Effector memory CD8-positive, alpha-beta T cell (primary cell): ENCODE measurements around the gene WWP2.

Experiments
- ATAC-seq: fragments of 150-1000 bp; cut with Tn5 transposase; replicated peaks from 2 replicates; pipeline ENCODE4 v1.10.0; 2021; ENCODE audit warnings: mild to moderate bottlenecking, moderate library complexity
- DNase-seq, 3 experiments: peaks; one replicate each; pipeline ENCODE4 v3.0.0; 2021
- H3K27ac Mint-ChIP-seq, 2 donors: one replicate each; pipeline ENCODE4 v1.8.0; 2022; ENCODE audit warnings: mild to moderate bottlenecking in 2 of 2, mixed read lengths in 2 of 2, moderate library complexity in 2 of 2
- H3K27me3 Mint-ChIP-seq, 2 donors: one replicate each; pipeline ENCODE4 v1.8.0; 2022; ENCODE audit warnings: mixed read lengths in 2 of 2
- H3K36me3 Mint-ChIP-seq: one replicate; pipeline ENCODE4 v1.8.0; 2022; ENCODE audit warnings: mild to moderate bottlenecking, moderate library complexity, mixed read lengths; ENCODE audit not compliant: insufficient read depth
- H3K4me1 Mint-ChIP-seq, 2 donors: one replicate each; pipeline ENCODE4 v1.8.0; 2022; ENCODE audit warnings: low read depth in 2 of 2, mixed read lengths in 2 of 2
- H3K4me3 Mint-ChIP-seq, 2 donors: one replicate each; pipeline ENCODE4 v1.8.0; 2022; ENCODE audit warnings: mild to moderate bottlenecking in 2 of 2, mixed read lengths in 2 of 2, moderate library complexity in 2 of 2
- H3K9me3 Mint-ChIP-seq, 2 donors: one replicate each; pipeline ENCODE4 v1.8.0; 2022; ENCODE audit warnings: mixed read lengths in 2 of 2
- total RNA-seq, 9 experiments: gene quantifications; one replicate each; lab custom pipeline; 2026; lab: John Stamatoyannopoulos, UW

The WWP2 gene
- 65.6 to 132 (median 83.6) reads per million in 9 experiments for total RNA-seq

DNA sequence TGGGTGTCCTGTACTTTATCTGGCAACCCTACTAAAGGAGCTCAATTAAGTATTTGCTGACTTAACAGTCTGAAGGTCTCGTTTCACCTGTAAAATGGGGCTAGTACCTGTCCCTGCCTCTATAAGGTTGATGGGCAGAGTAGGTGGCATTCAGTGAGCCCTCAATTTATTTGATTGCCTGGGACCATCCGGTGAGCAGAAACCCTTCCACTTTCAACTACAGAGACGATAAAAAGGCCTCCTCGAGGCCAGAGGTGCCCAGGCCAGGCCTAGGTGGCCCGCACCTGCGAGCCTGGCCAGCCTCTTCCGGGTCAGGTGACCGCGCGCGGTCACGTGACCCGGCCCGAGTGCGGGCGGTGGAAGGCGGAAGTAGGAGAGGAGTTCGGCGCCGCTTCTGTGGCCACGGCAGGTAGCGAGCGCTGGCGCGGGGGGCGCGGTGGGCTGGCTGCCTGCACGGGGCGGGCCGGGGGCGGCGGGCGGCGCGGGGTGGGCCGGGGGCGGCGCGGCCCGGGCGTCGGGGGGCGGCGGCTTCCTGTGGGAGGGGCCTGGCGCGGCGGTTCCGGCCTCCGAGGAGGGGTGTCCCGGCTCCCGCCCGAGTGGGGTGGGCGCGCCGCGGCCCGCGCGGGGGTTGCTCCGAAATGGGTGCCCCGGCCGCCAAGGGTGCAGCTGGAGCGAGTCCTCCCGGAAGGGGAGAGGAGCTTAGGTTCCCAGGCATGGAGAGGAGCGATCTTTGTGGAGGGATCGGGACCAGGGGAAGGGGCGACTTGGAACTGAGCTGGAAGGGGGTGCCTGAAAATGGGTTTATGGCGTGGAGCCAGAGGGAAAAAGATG, at the start of gene WWP2:
Gene WWP2, plus strand, starts transcription at position 350 of the 831 bp plus-strand sequence. CDS start 24,679 bp downstream, outside the sequence.
- Mint-ChIP-seq H3K9me3 (no peaks in the 10 kb centered on the region), H3K4me1 (peaks cover 11 to 24% of the 10 kb centered on the region in 2 donors), H3K27ac (peak within 1 kb of the TSS; percentile 97 to 98), H3K27me3 (peaks cover 0 to 1% of the 10 kb centered on the region in 2 donors), H3K4me3 (peak within 1 kb of the TSS; percentile 85 to 91), H3K36me3 (peaks cover 24% of the 10 kb centered on the region)
- DNase-seq (peak; percentile 65 to 71 (median 69)), ATAC-seq (peak; percentile 85)

GRCh38 chr16:69712914-69713581, 49.1 kb upstream of the WWP2 start:
- ATAC-seq = no peak
- H3K27me3 Mint-ChIP-seq = no peaks in the 10 kb centered on the region
- DNase-seq = no peak
- H3K9me3 Mint-ChIP-seq = no peaks in the 10 kb centered on the region
- H3K27ac Mint-ChIP-seq = no peak overlapping the region
- peaks cover 13% of the 10 kb centered on the region for H3K36me3 Mint-ChIP-seq
- no peak overlapping the region for H3K4me3 Mint-ChIP-seq
- H3K4me1 Mint-ChIP-seq = no peaks in the 10 kb centered on the region

GRCh38 chr16:69717066-69717465, 45.1 kb upstream of the WWP2 start:
- no peak overlapping the region for H3K27ac Mint-ChIP-seq
- no peaks in the 10 kb centered on the region for H3K27me3 Mint-ChIP-seq
- no peaks in the 10 kb centered on the region for H3K9me3 Mint-ChIP-seq
- no peaks in the 10 kb centered on the region for H3K4me1 Mint-ChIP-seq
- H3K4me3 Mint-ChIP-seq = no peak overlapping the region
- DNase-seq = no peak
- ATAC-seq = no peak
- no peaks in the 10 kb centered on the region for H3K36me3 Mint-ChIP-seq

DNA sequence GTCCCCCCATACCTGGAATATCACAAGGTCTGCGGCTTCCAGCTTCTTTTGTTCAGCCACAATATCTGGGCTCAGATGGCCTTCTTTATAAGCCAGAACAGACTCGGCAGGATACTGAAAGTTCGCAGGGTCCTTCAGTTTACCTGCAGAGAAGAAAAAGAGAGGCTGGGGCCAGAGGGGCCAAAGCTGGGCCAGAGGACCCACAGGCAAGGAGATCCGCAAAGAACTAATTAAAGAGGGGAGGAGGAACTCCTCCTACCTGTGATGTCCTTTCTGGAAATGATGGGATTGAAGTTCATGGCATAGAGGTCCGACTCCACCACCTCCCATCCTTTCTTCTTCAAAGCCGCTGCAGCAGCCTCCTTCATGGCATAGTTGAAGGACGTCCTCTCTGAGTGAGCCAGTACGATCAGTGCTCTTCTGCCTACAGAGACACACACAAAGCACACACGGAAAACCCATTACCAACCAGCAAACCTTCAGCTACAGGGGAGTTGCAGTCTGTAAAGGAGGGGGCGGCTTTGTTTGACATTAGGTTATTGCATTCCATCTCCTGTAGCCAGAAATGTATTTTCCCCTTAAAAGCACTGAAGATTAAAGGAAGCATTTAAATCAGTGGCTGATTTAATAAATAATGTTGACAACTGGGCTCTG, 43.9 kb upstream of the WWP2 start:
- Mint-ChIP-seq H3K36me3 (no peaks in the 10 kb centered on the region), H3K9me3 (no peaks in the 10 kb centered on the region)

DNA sequence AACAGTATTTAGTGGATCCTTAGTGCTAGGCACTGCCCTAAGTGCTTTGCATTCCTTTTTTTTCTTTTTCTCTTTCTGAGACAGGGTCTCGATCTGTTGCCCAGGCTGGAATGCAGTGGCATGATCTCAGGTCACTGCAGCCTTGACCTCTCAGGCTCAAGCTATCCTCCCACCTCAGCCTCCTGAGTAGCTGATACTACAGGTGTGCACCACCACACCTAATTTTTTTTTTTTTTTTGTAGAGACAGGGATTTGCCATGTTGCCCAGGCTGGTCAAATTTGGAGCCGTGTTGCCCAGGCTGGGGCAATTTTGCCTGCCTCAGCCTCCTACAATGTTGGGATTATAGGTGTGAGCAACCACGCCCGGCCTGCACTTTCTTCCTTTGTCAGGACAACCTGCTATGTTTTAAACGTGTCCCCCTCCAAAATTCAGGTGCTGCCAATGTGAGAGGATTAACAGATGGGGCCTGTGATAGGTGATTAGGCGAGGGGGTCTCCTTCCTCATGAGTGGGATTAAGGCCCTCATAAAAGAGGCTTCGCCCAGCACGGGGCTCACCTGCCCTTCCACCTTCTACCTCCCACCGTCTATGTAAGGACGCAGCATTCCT, 41.2 kb upstream of the WWP2 start:
- Mint-ChIP-seq H3K27me3 (no peaks in the 10 kb centered on the region), H3K9me3 (no peaks in the 10 kb centered on the region), H3K4me1 (peaks cover 0 to 3% of the 10 kb centered on the region in 2 donors), H3K27ac (no peak overlapping the region), H3K36me3 (peaks cover 3% of the 10 kb centered on the region), H3K4me3 (no peak overlapping the region)
- no peak for ATAC-seq
- no peak for DNase-seq

More for the DNA sequence above, 43.9 kb upstream of the WWP2 start:
- no peaks in the 10 kb centered on the region for H3K27me3 Mint-ChIP-seq
- no peak overlapping the region for H3K4me3 Mint-ChIP-seq
- DNase-seq = no peak
- no peak for ATAC-seq
- H3K4me1 Mint-ChIP-seq = no peaks in the 10 kb centered on the region
- H3K27ac Mint-ChIP-seq = no peak overlapping the region

- no peaks in the 10 kb centered on the region for H3K27me3 Mint-ChIP-seq
- DNase-seq (no peak), ATAC-seq (no peak)
- no peaks in the 10 kb centered on the region for H3K9me3 Mint-ChIP-seq
- peaks cover 4 to 8% of the 10 kb centered on the region in 2 donors for H3K4me1 Mint-ChIP-seq
- no peak overlapping the region for H3K4me3 Mint-ChIP-seq
- H3K27ac Mint-ChIP-seq = no peak overlapping the region
- H3K36me3 Mint-ChIP-seq = peaks cover 8% of the 10 kb centered on the region
Measured at GRCh38 chr16:69721441-69721957, 40.6 kb upstream of the WWP2 start.

DNA sequence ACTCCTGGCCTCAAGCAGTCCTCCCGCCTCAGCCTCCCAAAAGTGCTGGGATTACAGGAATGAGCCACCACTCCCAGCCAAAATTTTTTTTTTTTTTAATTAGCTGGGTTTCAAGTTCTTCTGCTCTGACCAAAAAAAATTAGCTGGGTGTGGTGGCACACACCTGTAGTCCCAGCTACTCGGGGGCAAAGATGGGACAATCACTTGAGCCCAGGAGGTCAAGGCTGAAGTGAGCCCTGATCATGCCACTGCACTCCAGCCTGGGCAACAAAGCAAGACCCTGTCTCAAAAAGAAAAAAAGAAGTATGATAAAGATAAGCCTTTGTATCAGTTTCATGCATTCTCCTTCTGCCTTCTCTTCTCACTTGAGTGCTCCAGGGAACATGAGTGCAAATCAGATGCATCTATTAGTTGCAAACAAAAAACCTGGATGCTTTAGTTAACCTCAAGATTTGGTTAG, 37.7 kb upstream of the WWP2 start:
- H3K27me3 Mint-ChIP-seq = no peaks in the 10 kb centered on the region
- no peak for ATAC-seq

DNA sequence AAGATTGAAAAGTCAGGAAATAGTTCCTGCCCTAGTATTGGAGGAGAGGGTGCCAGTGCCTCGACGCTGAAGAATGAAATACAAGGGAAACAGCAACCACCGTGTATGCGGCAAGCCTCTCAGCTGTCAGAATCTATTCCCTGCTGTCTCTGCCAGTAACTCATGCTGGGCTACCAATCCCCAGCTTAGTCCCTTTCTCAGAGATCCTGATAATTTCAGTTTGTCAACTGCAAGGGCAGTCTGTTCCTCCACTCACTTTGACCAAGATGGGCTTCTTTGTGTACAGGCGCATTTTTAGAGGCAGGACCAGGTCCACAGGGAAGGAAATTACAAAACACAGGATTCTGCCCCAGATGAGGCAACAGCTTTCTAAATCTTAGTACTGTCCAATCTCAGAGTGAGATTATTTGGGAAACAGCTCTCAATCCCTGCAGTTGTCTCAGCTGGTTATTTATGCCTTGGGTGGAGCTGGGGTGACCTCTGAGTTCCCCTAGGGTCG, 37.1 kb upstream of the WWP2 start:
- H3K36me3 Mint-ChIP-seq = peaks cover 11% of the 10 kb centered on the region
- DNase-seq (no peak), ATAC-seq (no peak)
- peaks cover 17% of the 10 kb centered on the region in 2 donors for H3K4me1 Mint-ChIP-seq
- H3K9me3 Mint-ChIP-seq = no peaks in the 10 kb centered on the region
- peak overlapping the region in 1 of 2 donors; percentile 94 for H3K27ac Mint-ChIP-seq
- peak overlapping the region in 1 of 2 donors; percentile 25 for H3K4me3 Mint-ChIP-seq
- H3K27me3 Mint-ChIP-seq = no peaks in the 10 kb centered on the region

More for the DNA sequence above, 37.7 kb upstream of the WWP2 start:
- DNase-seq = no peak
- Mint-ChIP-seq H3K27ac (peak overlapping the region in 1 of 2 donors; percentile 94), H3K4me1 (peaks cover 13 to 17% of the 10 kb centered on the region in 2 donors), H3K4me3 (no peak overlapping the region), H3K9me3 (no peaks in the 10 kb centered on the region), H3K36me3 (peaks cover 11% of the 10 kb centered on the region)

DNA sequence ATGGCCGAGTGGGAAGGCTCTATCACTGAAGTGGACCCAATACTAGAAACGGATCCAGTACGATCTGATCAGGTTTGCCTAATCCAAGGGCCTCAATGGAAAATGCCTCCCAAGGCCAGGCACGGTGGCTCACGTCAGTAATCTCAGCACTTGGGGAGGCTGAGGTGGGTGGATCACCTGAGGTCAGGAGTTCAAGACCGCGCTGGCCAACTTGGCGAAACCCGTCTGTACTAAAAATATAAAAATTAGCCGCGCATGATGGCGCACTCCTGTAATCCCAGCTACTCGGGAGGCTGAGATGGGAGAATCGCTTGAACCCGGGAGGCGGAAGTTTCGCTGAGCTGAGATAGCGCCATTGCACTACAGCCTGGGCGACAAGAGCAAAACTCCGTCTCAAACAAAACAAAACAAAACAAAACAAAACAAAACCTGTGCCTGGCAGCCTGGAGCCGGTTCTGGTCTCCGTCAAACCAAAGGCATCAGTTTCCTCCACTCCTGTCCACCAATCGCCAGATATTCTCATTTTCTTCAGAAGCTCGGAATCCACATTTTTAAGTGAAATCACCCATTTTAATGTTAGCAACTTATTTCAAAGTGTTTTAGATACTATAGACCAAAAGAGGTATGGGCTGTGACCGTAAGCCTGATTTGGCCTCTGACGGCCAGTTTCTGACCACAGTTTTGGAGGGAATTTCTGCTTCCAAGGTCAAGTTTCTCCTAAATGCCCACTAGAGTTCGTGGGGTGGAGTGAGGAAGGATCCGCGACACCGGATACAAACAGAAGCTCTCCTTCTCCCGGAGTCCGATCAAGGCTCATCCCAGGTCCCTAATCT, 36.4 kb upstream of the WWP2 start:
- DNase-seq (no peak), ATAC-seq (no peak)
- no peaks in the 10 kb centered on the region for H3K9me3 Mint-ChIP-seq
- no peaks in the 10 kb centered on the region for H3K27me3 Mint-ChIP-seq
- H3K4me3 Mint-ChIP-seq = peak overlapping the region; percentile 96 to 97
- peak overlapping the region; percentile 89 to 94 for H3K27ac Mint-ChIP-seq
- peaks cover 17% of the 10 kb centered on the region in 2 donors for H3K4me1 Mint-ChIP-seq
- peaks cover 11% of the 10 kb centered on the region for H3K36me3 Mint-ChIP-seq

DNA sequence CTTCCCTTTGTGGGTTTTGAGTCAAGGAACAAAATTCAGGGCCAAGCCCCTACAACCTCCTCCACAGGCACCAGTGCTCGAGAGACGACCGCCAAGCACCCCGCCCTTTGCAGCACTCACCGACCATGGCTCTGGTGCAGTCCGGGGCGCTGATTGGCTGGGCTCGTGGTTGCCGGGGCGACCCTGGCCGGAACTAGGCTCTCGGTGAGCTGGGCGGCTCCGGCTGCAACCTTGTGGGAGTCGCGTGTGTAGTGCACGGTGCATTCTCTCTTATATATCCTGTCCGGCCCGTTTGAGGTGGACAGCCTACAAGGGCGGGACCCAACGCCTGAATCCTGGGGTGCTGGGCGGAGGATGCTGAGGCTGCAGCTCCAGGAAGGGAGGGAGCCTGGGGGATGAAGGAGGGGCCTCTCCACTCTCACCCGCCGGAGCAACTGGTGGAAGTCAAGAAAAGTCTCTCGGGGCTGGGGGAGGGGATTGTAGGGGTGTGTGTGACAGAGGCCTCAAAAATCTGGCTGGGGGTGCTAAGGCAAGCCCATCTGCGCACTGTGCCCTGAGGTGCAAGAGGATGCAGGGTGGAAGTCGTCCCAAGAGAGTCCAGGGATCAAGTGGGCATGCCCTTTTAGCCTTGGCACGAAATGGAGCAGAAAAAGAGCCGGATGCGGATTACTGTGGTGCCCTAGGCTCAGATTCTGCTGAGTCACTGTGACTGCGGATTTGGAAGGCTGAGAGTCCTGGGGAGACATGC, 35.6 kb upstream of the WWP2 start, which contains the start of gene NQO1:
Gene NQO1, minus strand, starts transcription at position 248 of the 748 bp plus-strand sequence. Its CDS starts 121 bp downstream, at position 127.
- DNase-seq = peak; percentile 79 to 80 (median 79)
- Mint-ChIP-seq H3K9me3 (no peaks in the 10 kb centered on the region), H3K4me1 (peaks cover 17% of the 10 kb centered on the region in 2 donors), H3K4me3 (peak within 1 kb of the TSS; percentile 96 to 97), H3K27me3 (no peaks in the 10 kb centered on the region), H3K27ac (peak within 1 kb of the TSS; percentile 89 to 94), H3K36me3 (peaks cover 11% of the 10 kb centered on the region)
- peak; percentile 99 for ATAC-seq

DNA sequence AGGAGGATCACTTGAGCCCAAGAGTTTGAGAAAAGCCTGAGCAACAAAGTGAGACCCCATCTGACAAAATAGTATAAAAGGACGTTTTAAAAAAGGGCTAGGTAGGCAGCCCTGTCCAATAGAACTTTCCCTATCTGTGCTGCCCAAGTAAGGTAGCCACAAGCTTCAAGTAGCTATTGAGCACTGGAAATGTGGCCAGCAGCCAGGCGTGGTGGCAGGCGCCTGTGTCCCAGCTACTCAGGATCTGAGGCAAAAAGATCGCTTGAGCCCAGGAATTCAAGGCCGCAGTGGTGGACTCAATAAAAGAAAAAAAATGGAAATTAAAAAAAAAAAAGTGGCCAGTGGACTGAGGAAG, 34.2 kb upstream of the WWP2 start:
- peaks cover 17% of the 10 kb centered on the region in 2 donors for H3K4me1 Mint-ChIP-seq
- no peaks in the 10 kb centered on the region for H3K27me3 Mint-ChIP-seq
- no peak for DNase-seq
- H3K27ac Mint-ChIP-seq = peak overlapping the region in 1 of 2 donors; percentile 5
- no peak for ATAC-seq
- H3K4me3 Mint-ChIP-seq = no peak overlapping the region
- H3K36me3 Mint-ChIP-seq = peaks cover 11% of the 10 kb centered on the region
- no peaks in the 10 kb centered on the region for H3K9me3 Mint-ChIP-seq
